GM19193 (cell line): ENCODE results near the gene KANK4.

Experiments
- POLR2A ChIP-seq: IDR thresholded peaks from 4 replicates; pipeline ENCODE4 v1.6.1; 2011; ENCODE audit not compliant: insufficient read depth, insufficient read length; ENCODE audit errors: extremely low read depth

The KANK4 gene

DNA sequence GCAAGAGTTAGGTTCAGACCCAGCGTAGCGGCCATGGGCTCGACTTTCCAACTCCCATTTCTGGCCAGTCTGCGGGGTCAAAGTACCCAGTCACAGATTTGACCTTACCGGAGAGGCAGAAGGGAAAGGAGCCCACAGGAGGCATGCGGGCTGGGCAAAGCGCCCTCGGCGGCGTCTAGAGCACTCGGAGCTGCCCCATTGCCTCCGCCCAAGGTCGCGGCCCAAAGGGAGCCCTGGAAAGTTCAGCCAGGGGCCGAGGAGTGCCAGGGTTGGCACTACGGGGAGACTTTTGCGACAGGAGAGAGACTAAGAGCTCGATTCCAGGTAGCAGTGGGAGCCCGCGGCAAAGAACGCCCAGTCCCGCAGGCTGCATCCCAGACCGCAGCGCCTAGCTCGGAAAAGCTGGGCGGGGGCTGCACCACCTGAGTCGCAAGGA is 896 bp downstream of the KANK4 start:
- no peak for TF ChIP-seq POLR2A

DNA sequence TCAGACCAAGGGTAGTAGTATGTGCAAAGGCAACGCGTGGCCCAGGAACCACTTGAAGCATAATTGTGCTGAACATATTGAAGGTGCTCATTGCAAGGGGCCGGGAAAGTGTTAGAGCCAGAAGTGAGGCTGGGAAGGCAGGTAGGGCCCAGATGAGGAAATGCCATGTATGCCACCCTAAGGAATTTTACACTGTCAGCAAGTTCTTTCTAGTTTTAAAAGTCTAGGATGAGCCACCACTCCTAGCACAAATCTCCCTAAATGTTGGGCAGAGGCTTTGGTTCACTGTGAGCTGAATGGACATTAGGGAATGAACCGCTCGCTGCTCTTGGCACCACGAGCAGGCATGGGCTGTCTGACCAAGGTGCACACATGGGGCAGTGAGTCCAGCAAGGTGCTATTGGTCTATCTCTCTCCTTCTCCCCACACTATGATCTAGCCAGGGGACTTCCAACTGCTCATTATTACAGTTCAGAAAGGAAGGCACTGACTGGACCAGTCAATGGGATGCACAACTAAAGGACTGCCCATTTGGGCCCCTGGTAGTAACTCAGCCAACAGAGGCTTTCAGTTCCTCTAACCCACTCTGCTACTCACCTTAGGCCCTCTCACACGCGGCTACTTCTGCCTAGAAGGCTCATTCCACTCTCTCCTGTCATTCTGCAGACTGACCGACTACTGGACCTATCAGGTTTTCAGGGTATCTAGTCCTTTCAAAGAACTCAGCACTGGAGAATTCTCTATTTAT is 2.0 kb downstream of the KANK4 start:
- no peak for TF ChIP-seq POLR2A

DNA sequence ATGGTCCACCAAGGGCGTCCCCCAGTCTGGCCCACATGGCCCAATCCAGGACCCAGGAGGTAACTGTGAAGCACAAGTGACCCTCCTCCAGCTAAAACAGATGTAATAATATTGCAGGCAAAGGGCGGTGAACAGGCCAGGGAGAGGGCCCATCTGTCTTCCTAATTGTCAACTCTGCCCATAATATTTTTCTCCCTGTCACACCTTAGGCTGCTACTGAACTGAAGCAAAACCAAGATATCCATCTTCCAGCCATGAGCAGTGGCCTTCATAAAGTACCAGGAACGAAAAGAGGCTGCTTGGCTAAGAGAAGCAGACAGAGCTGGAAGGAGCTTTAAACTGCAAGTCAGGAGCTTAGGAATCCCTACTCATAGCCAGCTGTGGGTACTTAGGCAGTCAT is 3.1 kb downstream of the KANK4 start:
- no peak for TF ChIP-seq POLR2A

DNA sequence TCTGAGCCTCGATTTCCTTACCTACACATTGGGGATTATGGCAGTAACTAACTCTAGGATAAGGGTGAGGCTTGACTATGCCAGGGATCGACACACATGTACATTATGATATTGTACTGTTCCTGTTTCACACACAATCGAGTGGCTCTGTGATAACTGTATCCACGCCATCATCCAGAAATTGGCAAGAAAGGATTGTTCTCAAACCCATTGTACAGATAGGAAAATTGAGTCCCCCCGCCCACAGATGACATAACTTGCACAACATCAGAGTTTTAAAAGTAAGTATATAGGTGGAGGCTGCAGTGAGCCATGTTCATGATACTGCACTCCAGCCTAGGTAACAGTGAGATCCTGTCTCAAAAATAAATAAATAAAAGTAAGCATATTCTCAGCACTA is 3.8 kb downstream of the KANK4 start:
- no peak for TF ChIP-seq POLR2A

DNA sequence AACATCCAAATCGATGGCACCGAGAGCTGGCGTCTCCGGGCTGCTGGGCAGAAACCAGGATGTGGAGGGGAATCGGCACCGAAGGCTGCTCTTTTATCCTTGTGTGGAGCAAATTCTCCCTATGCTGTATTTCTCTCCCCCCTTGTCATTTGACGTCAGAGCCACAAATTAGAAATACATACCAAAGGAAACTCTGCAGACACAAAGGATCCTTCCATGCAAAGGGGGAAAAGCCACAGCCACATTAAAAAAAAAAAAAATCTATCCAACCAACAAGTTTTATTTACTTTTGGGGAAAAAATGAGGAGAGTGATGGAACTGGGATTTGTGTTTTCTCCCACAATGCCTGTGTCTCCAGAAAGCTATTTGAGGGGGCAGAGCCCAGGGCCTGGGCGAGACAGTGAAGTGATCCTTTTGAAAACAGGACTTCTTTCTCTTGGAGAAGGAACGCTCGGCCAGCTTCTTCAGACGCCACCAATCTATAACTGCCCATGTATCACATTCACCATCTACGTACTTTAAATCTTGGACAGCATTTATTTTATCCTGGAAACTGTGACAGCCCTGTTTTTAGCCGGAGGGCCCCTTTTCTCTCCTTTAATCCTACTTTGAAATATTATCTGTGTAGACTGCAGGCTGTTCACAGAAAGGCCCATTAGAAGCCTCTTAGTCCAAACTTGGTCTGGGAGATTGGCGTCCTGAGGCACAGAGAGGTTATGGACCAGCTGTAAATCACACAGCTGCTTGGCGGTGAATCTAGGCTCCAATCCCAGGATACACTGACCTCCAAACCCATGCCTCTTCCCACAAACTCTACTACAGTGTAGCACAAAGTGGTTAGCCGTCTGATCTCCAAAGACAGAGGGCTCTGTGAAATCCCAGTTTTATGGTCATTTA is 4.5 kb downstream of the KANK4 start:
- TF ChIP-seq POLR2A, result no peak

DNA sequence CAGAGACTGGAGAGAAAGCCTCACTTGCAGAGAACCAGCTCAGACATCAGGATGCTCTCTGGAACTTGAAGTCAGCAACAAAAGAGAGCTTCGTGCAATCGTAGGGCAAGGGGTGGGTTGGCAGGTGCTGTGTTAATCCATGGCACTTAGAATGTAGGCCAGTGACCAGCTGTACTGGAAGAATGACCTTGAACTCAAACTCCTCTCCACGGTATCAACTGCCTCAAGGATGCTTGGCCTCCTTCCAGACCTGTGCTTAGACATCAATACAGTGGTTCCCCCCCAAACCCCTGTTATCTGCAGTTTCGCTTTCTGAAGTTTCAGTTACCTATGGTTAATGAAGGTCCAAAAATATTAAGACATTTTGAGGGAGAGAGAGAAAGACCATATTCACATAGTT is 6.5 kb downstream of the KANK4 start:
- no peak for TF ChIP-seq POLR2A

DNA sequence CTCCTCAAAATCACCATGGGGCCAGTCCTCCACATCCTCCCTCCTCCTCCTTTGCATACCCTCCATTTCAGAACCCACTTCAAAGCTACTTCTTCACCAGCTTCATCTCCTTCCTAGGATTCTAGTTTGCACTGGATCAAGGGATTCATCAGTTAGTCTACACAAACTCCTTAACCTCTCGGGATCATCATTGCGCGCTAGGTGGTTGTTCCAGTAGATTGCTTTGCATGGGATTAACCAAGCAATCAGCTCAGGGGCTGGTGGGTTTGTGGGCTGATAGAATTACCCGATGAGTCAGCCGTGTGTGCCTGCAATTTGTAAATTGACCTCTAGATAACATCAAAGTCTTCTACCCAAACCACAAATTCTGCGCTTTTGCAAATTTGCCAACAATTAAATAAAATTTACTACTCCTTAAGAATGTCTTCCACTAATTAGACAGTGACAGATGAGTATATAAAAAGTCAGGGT is 7.7 kb downstream of the KANK4 start:
- TF ChIP-seq POLR2A, result no peak

DNA sequence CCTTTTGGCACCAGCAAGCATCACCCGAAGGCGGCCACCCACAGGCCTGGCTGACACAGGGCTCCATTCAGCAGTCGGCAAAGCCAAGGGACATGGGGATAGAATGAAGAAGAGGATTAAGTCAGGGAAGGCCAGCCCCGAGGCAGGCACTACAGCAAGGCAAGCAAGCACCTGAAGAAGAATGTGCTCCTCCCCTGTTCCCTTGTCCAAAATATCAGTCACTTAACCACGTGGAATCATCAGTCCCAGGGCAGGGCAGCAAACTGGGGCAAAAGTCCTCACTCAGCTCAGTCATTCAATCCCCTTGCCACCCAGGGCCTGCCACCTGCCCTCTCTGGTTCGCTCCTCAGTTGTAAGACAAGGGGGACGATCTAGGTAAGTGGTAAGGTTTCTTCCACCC is 9.3 kb downstream of the KANK4 start:
- TF ChIP-seq POLR2A, result no peak

DNA sequence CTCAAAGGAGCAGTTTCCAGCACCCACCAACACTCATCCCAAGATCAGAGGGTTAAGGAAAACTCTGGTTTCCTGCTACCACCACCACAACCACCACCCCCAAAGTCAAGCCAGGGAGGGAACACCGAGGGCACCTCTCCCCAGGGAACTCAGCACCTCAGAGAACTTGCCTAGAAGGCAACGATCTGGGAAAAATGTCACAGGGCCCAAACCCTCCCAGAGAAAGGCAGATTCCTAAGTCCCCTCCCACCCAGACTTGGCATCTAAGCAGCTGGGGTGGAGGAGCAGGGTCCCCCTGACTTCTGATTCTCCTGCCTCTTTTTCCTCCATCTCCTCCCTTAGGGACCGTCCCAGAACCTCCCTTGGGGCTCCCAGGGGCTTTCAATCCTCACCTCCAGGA is 10.6 kb downstream of the KANK4 start:
- TF ChIP-seq POLR2A, result no peak

DNA sequence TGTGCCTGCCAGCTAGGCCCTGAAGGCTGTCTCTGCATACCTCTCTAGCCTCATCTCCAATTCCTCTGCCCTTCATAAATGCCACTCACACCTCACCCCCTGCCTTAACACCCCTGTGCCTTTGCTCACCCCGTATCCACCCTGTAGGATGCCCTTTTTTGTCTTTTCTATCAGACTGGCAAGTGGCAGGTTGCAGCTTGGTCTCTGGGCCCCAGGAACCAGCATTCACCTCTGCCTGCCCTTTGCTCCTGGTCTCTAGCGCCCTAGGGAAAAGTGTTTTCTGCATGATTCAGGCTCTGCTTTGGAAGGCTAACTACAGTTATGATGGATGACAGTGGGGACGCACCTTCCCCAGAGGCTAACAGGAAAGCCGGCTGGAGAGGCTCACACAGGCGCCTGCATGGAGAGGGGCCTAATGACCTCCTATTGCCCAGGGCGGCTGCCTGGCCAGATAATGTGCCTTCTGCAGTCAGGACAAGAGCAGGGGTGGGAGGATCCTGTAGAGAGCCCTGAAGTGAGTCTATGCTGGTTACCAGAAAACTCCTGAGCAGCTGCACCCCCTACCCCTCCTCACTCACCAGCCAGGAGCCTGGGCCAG is 11.2 kb downstream of the KANK4 start:
- TF ChIP-seq POLR2A, result no peak

DNA sequence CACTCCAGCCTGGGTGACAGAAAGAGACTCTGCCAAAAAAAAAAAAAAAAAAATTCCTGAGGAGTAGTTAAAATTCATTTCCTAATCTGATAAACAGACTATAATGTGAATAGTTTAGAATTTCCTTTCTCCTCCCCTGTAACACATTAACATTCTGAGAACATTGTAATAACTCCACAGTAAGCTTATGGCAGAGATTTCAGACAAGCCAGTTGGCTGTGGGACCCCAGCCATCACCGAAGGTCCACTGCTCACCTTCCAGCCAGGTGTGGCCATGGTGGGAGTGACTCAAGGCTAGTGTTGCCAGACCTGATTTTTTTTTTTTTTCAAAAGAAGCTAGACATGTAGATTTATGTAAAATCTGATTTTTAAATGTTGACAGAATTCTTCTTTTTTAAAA is 11.8 kb downstream of the KANK4 start:
- TF ChIP-seq POLR2A, result no peak

DNA sequence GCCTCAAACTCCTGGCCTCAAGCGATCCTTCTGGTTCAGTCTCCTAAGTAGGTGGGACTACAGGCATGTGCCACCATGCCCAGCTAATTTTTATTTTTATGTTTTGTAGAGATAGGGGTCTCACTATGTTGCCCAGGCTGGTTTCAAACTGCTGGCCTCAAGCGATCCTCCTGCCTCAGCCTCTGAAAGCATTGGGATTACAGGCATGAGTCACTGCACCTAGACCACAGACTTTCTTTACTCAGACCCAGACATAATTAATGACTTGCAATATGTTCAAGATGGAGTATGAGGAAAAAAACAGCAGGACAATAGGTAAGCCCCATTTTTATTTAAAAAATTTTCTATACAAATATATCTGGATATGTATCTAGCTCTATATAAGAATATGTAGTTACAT is 13.2 kb downstream of the KANK4 start:
- no peak for TF ChIP-seq POLR2A

DNA sequence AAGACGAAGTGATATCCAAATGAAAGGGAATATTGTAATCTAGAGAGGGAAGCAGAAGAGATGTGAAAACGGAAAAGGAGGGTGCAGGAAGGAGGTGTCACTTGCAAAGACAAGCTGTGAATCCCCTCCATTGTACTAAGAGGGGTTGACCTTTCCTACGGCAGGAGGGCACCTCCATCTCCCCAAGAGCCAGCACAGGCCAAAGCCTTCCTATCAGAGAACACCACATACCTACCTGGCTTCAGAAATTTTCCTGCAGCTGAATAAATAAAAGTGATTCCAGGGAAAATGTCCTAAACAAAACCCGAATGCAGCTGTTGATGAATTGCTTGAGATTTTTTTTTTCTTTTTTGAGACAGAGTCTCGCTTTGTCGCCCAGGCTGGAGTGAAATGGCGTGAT is 14.3 kb downstream of the KANK4 start:
- no peak for TF ChIP-seq POLR2A

DNA sequence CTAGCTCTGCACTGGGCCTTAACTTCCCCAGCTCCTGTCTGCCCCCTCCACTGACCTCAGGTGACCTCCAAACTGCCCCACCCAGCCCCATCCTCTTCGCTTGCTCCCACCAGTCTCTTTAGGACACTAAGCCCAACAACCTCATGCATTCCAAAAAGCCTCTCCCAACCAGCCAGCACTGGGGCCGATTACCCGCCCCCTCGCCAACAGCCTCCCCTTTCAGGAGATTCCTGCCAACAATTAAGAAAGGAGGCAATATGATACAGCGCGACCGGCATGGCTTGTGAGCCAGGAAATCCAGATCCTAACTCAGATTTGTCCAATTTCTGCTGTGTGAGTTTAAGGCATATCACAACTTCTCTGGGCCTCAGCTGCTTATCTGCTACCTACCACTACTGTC is 14.7 kb downstream of the KANK4 start:
- TF ChIP-seq POLR2A, result no peak

DNA sequence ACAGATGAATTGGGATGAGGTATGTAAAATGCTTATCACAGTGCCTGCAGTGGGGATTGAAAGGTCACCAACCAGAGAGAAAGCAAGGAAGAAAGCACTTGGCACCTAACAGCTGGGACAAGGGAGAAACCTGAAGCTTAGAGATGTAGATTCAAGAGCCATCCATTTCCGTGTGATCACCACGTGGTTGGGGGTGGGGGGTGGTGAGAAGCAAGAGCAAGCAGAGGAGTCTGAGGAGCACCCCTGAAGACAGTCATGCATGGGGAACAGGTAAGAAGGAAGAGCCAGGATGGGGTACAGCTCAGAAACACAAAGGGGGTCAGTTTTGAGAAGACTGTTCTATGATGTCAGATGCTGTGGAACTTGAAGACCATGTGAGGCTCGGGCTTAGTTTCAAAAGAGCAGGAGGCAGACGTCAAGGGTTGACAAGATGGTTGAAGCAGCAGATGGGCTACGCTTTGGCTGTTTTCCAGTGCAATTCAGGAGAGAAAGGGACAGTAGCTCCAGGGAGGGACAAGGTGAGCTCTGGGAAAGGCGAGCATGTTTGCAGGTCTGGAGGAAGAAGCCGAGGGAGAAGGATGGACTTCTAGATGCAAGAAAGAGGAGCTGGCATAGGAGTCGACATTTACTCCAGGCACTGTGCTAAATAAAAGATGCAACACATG is 17.4 kb downstream of the KANK4 start:
- no peak for TF ChIP-seq POLR2A
